ENCODE measurements around the gene ITIH3. TPM values are rescaled to one million over a fixed set of nuclear protein-coding genes. Genes with fewer than 3 reads are reported as not detected.

ITIH3 gene
- total and polyA plus RNA-seq, 2 of the 8 experiments (the other 6 are each of a cell fraction or from before 2014, with no cell fraction given), result not detected

DNA sequence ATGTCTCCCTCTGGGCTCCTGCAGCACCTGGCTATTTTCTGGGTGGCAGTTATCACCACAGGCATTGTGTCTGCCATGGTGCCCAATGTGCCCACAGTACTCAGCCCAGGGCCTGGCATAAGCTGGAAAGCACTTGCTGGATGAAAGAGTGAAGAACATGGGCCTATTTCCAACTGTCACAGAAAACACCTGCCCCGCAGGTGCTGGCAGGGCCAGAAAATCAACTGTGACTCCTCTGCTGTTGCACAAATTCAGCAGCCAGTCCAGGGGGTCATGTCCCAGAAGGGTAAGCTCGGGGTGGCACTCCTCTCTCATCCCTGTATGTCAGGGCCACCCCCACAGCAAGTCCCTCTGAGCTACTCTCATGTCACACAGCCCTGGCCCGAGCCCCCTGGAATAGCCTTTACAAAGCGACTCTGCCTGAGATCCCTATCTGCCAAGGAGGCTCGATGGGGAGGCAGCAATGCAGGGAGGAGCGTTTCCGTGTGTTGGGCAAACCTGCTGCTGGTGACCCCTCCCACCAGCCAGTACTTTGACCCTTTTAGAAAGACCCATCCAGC lies 16.9 kb downstream of the ITIH3 start:
- H3K27me3 ChIP-seq (replicated peaks in 1 of 4; ENCODE audit: control insufficient read depth in 3 of 4, extremely low read depth in 1 of 4, insufficient read depth in 3 of 4, low read length in 3 of 4), result no peaks in the 10 kb centered on the region; a peak in 1 of 7 replicates
- H4K8ac ChIP-seq (ENCODE audit: extremely low read depth, insufficient read depth, low read length), result no peak overlapping the region; the same call in 1 of the 2 replicates
- H3K56ac ChIP-seq (replicated peaks; ENCODE audit: insufficient read length, low read depth, low read length), result no peak overlapping the region
- ChIA-PET CTCF (ENCODE audit: partially characterized antibody) (interaction anchor here (0.6 to 7.5 kb wide), 8 partner anchors 8 to 435 kb away, joined by 3 to 86 read pairs (median 6); no protein-coding TSS in a partner anchor), POLR2A (ENCODE audit: partially characterized antibody) (interaction anchor here (1.2 kb wide), 2 partner anchors 9 to 11 kb away, joined by 3 to 4 read pairs; no protein-coding TSS in a partner anchor)
- no peak overlapping the region for H2BK120ac ChIP-seq (replicated peaks; ENCODE audit: low read depth, low read length)
- no peak overlapping the region for H3K9ac ChIP-seq (replicated peaks in 1 of 4; ENCODE audit: extremely low read depth in 1 of 4, low read depth in 3 of 4, low read length in 3 of 4)
- peaks cover 5% of the 10 kb centered on the region; the same call in 1 of the 2 replicates for H3K23me2 ChIP-seq (ENCODE audit: low read depth, low read length)
- H3K4me1 ChIP-seq (replicated peaks in 1 of 4; ENCODE audit: control insufficient read depth in 3 of 4, insufficient read depth in 4 of 4, low read length in 3 of 4), result no peaks in the 10 kb centered on the region
- no peaks in the 10 kb centered on the region for H3K79me1 ChIP-seq (ENCODE audit: low read depth, low read length)
- no peaks in the 10 kb centered on the region for H3K9me3 ChIP-seq (ENCODE audit: insufficient read depth in 2 of 2, low read depth in 1 of 2, low read length in 1 of 2)
- H4K91ac ChIP-seq (replicated peaks; ENCODE audit: insufficient read length, low read length), result no peak overlapping the region
- no peaks in the 10 kb centered on the region for H3K36me3 ChIP-seq (ENCODE audit: control insufficient read depth in 2 of 4, insufficient read depth in 4 of 4, low read length in 3 of 4)
- no peak for DNase-seq (ENCODE audit: low read depth in 1 of 2, low spot score in 2 of 2)
- no peak overlapping the region for H2BK5ac ChIP-seq (ENCODE audit: low read depth, low read length)
- no peak overlapping the region for H3K4me2 ChIP-seq (ENCODE audit: insufficient read depth in 1 of 2, low read depth in 2 of 2, low read length in 2 of 2)
- no peak overlapping the region for H4K5ac ChIP-seq (ENCODE audit: insufficient read length, low read depth, low read length)
- H2BK12ac ChIP-seq (ENCODE audit: low read depth, low read length), result no peak overlapping the region
- no peak overlapping the region for H3K4me3 ChIP-seq (ENCODE audit: extremely low read depth in 1 of 4, insufficient read depth in 2 of 4, low read depth in 3 of 4, low read length in 4 of 4)
- no peak overlapping the region for H2AK5ac ChIP-seq (ENCODE audit: low read depth, low read length)
- no peak for FAIRE-seq
- H2AFZ ChIP-seq (ENCODE audit: low read length), result no peak overlapping the region
- H4K20me1 ChIP-seq (replicated peaks in 1 of 2; ENCODE audit: control insufficient read depth in 1 of 2, insufficient read depth in 2 of 2, low read length in 2 of 2), result no peaks in the 10 kb centered on the region
- no peak overlapping the region for H3K14ac ChIP-seq (ENCODE audit: insufficient read length)
- H3K23ac ChIP-seq (ENCODE audit: insufficient read length), result no peak overlapping the region
- no peak overlapping the region for H3K4ac ChIP-seq (replicated peaks; ENCODE audit: insufficient read length, low read depth, low read length)
- no peak overlapping the region for H3K18ac ChIP-seq (ENCODE audit: extremely low read depth, low read length)
- no peaks in the 10 kb centered on the region for H3K79me2 ChIP-seq (ENCODE audit: control insufficient read depth in 1 of 2, insufficient read depth in 2 of 2, low read length in 2 of 2)
- H2BK15ac ChIP-seq (ENCODE audit: low read length), result no peak overlapping the region
- H3K27ac ChIP-seq (ENCODE audit: low read depth, low read length), result no peak overlapping the region
- no peak overlapping the region for H2BK20ac ChIP-seq (ENCODE audit: low read length)
- WGBS, 2 experiments (ENCODE audit: extremely low coverage in 1 of 2, insufficient coverage in 1 of 2, insufficient read length in 1 of 2, insufficient replicate concordance in 2 of 2, low coverage in 1 of 2, low lambda C conversion rate in 2 of 2, missing lambda C conversion rate in 1 of 2), result 81% methylated on average over 7 of the region's 7 CpGs; no CpG with 5 or more reads in 1 of the 2 experiments
- no peak for TF ChIP-seq GABPA (IDR thresholded peaks at IDR 0.05; ENCODE audit: borderline replicate concordance, insufficient read depth, low read length)
- no peak for TF ChIP-seq RXRA (IDR thresholded peaks at IDR 0.05; ENCODE audit: insufficient read depth, low read depth, low read length)
- TF ChIP-seq POLR2A (IDR thresholded peaks at IDR 0.05; ENCODE audit: control extremely low read depth in 1 of 2, low read depth in 2 of 2, low read length in 2 of 2), result no peak
- no peak for TF ChIP-seq SUZ12 (IDR thresholded peaks at IDR 0.05; ENCODE audit: low read length)
- no peak for TF ChIP-seq NANOG (IDR thresholded peaks at IDR 0.05; ENCODE audit: insufficient read depth, low read depth, low read length, poor library complexity, severe bottlenecking)
- TF ChIP-seq CHD2 (IDR thresholded peaks at IDR 0.05; ENCODE audit: low read length), result no peak
- no peak for TF ChIP-seq JUND (IDR thresholded peaks at IDR 0.05; ENCODE audit: low read length)
- TF ChIP-seq TEAD4 (IDR thresholded peaks at IDR 0.05; ENCODE audit: low read depth, low read length), result no peak
- no peak for TF ChIP-seq SIRT6 (IDR thresholded peaks at IDR 0.05; ENCODE audit: low read length)
- no peak for TF ChIP-seq NRF1 (IDR thresholded peaks at IDR 0.05; ENCODE audit: low read depth, low read length)
- no peak for TF ChIP-seq BACH1 (IDR thresholded peaks at IDR 0.05; ENCODE audit: low read length)
- TF ChIP-seq TBP (IDR thresholded peaks at IDR 0.05; ENCODE audit: low read depth, low read length), result no peak
- TF ChIP-seq, protein P1, sequence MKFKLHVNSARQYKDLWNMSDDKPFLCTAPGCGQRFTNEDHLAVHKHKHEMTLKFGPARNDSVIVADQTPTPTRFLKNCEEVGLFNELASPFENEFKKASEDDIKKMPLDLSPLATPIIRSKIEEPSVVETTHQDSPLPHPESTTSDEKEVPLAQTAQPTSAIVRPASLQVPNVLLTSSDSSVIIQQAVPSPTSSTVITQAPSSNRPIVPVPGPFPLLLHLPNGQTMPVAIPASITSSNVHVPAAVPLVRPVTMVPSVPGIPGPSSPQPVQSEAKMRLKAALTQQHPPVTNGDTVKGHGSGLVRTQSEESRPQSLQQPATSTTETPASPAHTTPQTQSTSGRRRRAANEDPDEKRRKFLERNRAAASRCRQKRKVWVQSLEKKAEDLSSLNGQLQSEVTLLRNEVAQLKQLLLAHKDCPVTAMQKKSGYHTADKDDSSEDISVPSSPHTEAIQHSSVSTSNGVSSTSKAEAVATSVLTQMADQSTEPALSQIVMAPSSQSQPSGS (IDR thresholded peaks at IDR 0.05; ENCODE audit: low read length), result no peak
